ENCODE results near the gene TAB2. TPM values are rescaled to one million over a fixed set of nuclear protein-coding genes. Genes with fewer than 3 reads are reported as not detected.

Gene TAB2
- total and polyA plus RNA-seq, 2 of the 8 experiments (the other 6 are each of a cell fraction or from before 2014, with no cell fraction given), result 40.4 to 63.0 TPM

DNA sequence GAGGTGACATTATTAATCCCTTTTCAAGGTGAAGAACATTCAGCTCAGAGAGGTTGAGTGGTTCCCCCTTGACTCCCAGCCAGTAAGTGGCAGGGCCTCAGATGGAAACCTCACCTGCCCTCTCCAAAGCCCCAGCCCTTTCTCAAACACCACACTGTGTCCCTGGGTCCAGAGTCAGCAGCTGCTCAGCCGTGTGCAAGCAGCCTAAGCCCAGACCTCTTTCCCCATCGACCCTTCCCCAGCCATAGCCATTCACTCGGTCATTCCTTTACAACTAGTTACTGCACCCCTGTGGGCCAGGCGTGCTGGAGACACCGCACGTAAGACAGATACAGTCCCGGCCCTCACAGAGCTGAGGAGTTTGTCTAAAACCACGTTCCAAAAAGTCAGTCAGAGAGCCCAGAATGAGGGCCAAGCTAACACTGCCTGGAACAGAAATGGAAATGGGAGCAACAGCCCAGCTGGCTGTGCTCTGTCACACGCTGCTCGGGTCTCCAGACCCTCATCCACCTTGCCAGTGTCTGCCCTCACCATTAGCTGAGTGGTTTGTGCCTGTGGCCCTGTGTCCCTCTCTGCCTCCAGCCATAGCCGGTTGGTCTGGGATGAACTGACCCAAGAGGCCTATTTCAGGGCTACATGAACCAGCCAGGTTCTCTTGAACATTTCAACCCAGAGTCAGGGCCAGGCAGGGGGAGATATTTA is 137.7 kb downstream of the TAB2 start:
- peaks cover 16 to 27% (median 25%) of the 10 kb centered on the region in 4 experiments for H3K27me3 ChIP-seq (replicated peaks in 1 of 4; ENCODE audit: control insufficient read depth in 3 of 4, extremely low read depth in 1 of 4, insufficient read depth in 3 of 4, low read length in 3 of 4)
- no peaks in the 10 kb centered on the region for H3K36me3 ChIP-seq (ENCODE audit: control insufficient read depth in 2 of 4, insufficient read depth in 4 of 4, low read length in 3 of 4)
- H3K23ac ChIP-seq (ENCODE audit: insufficient read length), result no peak overlapping the region
- no peak overlapping the region for H4K8ac ChIP-seq (ENCODE audit: extremely low read depth, insufficient read depth, low read length)
- H3K18ac ChIP-seq (ENCODE audit: extremely low read depth, low read length), result no peak overlapping the region
- no peak overlapping the region for H3K4me3 ChIP-seq (ENCODE audit: extremely low read depth in 1 of 4, insufficient read depth in 2 of 4, low read depth in 3 of 4, low read length in 4 of 4)
- no peak overlapping the region for H2BK15ac ChIP-seq (ENCODE audit: low read length)
- H4K91ac ChIP-seq (replicated peaks; ENCODE audit: insufficient read length, low read length), result no peak overlapping the region
- peaks cover 0 to 1% (median 0%) of the 10 kb centered on the region in 4 experiments; a peak in 2 of 7 replicates for H3K4me1 ChIP-seq (replicated peaks in 1 of 4; ENCODE audit: control insufficient read depth in 3 of 4, insufficient read depth in 4 of 4, low read length in 3 of 4)
- no peaks in the 10 kb centered on the region for H3K9me3 ChIP-seq (ENCODE audit: insufficient read depth in 2 of 2, low read depth in 1 of 2, low read length in 1 of 2)
- no peaks in the 10 kb centered on the region for H4K20me1 ChIP-seq (replicated peaks in 1 of 2; ENCODE audit: control insufficient read depth in 1 of 2, insufficient read depth in 2 of 2, low read length in 2 of 2)
- ChIA-PET CTCF (ENCODE audit: partially characterized antibody) (interaction anchor here (1.0 to 1.7 kb wide), 7 partner anchors 9 to 379 kb away, joined by 3 to 6 read pairs (median 4); no protein-coding TSS in a partner anchor), POLR2A (ENCODE audit: partially characterized antibody) (no interaction called here)
- H2BK120ac ChIP-seq (replicated peaks; ENCODE audit: low read depth, low read length), result no peak overlapping the region
- H3K14ac ChIP-seq (ENCODE audit: insufficient read length), result no peak overlapping the region
- no peak overlapping the region for H3K4ac ChIP-seq (replicated peaks; ENCODE audit: insufficient read length, low read depth, low read length)
- H4K5ac ChIP-seq (ENCODE audit: insufficient read length, low read depth, low read length), result no peak overlapping the region
- 93% methylated on average over 11 of the region's 11 CpGs; no CpG with 5 or more reads in 1 of the 2 experiments for WGBS, 2 experiments (ENCODE audit: extremely low coverage in 1 of 2, insufficient coverage in 1 of 2, insufficient read length in 1 of 2, insufficient replicate concordance in 2 of 2, low coverage in 1 of 2, low lambda C conversion rate in 2 of 2, missing lambda C conversion rate in 1 of 2)
- H2BK5ac ChIP-seq (ENCODE audit: low read depth, low read length), result no peak overlapping the region
- no peak overlapping the region for H3K56ac ChIP-seq (replicated peaks; ENCODE audit: insufficient read length, low read depth, low read length)
- H3K79me2 ChIP-seq (ENCODE audit: control insufficient read depth in 1 of 2, insufficient read depth in 2 of 2, low read length in 2 of 2), result no peaks in the 10 kb centered on the region
- no peak overlapping the region for H3K27ac ChIP-seq (ENCODE audit: low read depth, low read length)
- no peak overlapping the region for H3K4me2 ChIP-seq (ENCODE audit: insufficient read depth in 1 of 2, low read depth in 2 of 2, low read length in 2 of 2)
- H3K9ac ChIP-seq (replicated peaks in 1 of 4; ENCODE audit: extremely low read depth in 1 of 4, low read depth in 3 of 4, low read length in 3 of 4), result no peak overlapping the region
- no peak overlapping the region for H2BK20ac ChIP-seq (ENCODE audit: low read length)
- peaks cover 11% of the 10 kb centered on the region; the same call in 1 of the 2 replicates for H3K23me2 ChIP-seq (ENCODE audit: low read depth, low read length)
- no peak overlapping the region for H2AK5ac ChIP-seq (ENCODE audit: low read depth, low read length)
- no peak for FAIRE-seq
- no peak overlapping the region for H2BK12ac ChIP-seq (ENCODE audit: low read depth, low read length)
- H3K79me1 ChIP-seq (ENCODE audit: low read depth, low read length), result no peaks in the 10 kb centered on the region
- DNase-seq (ENCODE audit: low read depth in 1 of 2, low spot score in 2 of 2), result no peak
- no peak overlapping the region for H2AFZ ChIP-seq (ENCODE audit: low read length)
- no peak for TF ChIP-seq FOSL1 (IDR thresholded peaks at IDR 0.05; ENCODE audit: insufficient read depth, low read depth, low read length)
- no peak for TF ChIP-seq SP4 (IDR thresholded peaks at IDR 0.05; ENCODE audit: low read length)
- TF ChIP-seq CBX8 (IDR thresholded peaks at IDR 0.05; ENCODE audit: borderline replicate concordance, low read depth, low read length), result no peak
- TF ChIP-seq, protein P1, sequence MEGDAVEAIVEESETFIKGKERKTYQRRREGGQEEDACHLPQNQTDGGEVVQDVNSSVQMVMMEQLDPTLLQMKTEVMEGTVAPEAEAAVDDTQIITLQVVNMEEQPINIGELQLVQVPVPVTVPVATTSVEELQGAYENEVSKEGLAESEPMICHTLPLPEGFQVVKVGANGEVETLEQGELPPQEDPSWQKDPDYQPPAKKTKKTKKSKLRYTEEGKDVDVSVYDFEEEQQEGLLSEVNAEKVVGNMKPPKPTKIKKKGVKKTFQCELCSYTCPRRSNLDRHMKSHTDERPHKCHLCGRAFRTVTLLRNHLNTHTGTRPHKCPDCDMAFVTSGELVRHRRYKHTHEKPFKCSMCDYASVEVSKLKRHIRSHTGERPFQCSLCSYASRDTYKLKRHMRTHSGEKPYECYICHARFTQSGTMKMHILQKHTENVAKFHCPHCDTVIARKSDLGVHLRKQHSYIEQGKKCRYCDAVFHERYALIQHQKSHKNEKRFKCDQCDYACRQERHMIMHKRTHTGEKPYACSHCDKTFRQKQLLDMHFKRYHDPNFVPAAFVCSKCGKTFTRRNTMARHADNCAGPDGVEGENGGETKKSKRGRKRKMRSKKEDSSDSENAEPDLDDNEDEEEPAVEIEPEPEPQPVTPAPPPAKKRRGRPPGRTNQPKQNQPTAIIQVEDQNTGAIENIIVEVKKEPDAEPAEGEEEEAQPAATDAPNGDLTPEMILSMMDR (IDR thresholded peaks at IDR 0.05; ENCODE audit: control extremely low read depth in 1 of 3, insufficient read depth in 1 of 3, low read depth in 1 of 3, low read length in 3 of 3), result no peak
- TF ChIP-seq HDAC2 (IDR thresholded peaks at IDR 0.05; ENCODE audit: borderline replicate concordance in 1 of 2, low read depth in 2 of 2, low read length in 2 of 2), result no peak
- no peak for TF ChIP-seq BRCA1 (IDR thresholded peaks at IDR 0.05; ENCODE audit: low read depth, low read length)
- TF ChIP-seq BCL11A (IDR thresholded peaks at IDR 0.05; ENCODE audit: low read depth in 2 of 2, low read length in 2 of 2), result no peak
- TF ChIP-seq CTBP2 (IDR thresholded peaks at IDR 0.05; ENCODE audit: borderline replicate concordance, insufficient read depth, insufficient read length, low read length), result no peak
